Body of pancreas (tissue), 4 donors: ENCODE measurements around the gene DUSP12. TPM values are rescaled to one million over a fixed set of nuclear protein-coding genes. Genes with fewer than 3 reads are reported as not detected.

Experiments
- ATAC-seq: fragments of 150-250 bp; one replicate; pipeline ENCODE4 v1.9.1; 2016
- DNase-seq, 4 donors: peaks; one replicate each; pipeline ENCODE4 v3.0.0-alpha.2; 2019
- H3K27ac ChIP-seq, 4 donors: fragments of 200-600 bp; sonication (generic); 1 replicate in 3 of 4; 2 replicates in 1 of 4; pipeline versions ENCODE4 v1.5.1 to v1.6.1; 2016 to 2019; ENCODE audit warnings: mild to moderate bottlenecking in 1 of 4, mixed read lengths in 1 of 4, moderate library complexity in 1 of 4
- H3K27me3 ChIP-seq, 2 donors: fragments of 200-600 bp; sonication (generic); one replicate each; pipeline ENCODE4 v1.6.0; 2016; ENCODE audit warnings: mild to moderate bottlenecking in 1 of 2
- H3K36me3 ChIP-seq, 2 donors: fragments of 200-600 bp; sonication (generic); replicated peaks in 1 of 2; 2 replicates each; pipeline ENCODE4 v1.5.1; 2016; ENCODE audit warnings: low read depth in 2 of 2; ENCODE audit not compliant: insufficient read depth in 1 of 2
- H3K4me1 ChIP-seq: fragments of 200-600 bp; sonication (generic); one replicate; pipeline ENCODE4 v1.6.0; 2016
- H3K4me3 ChIP-seq, 2 donors: fragments of 200-600 bp; sonication (generic); 1 replicate in 1 of 2; 2 replicates in 1 of 2; pipeline ENCODE4 v1.5.1; 2016 to 2019
- H3K9me3 ChIP-seq, 3 donors: fragments of 200-600 bp; sonication (generic); 1 replicate in 2 of 3; 2 replicates in 1 of 3; pipeline ENCODE4 v1.5.1; 2016
- CTCF ChIP-seq, 7 experiments: fragments of 450-650 bp in 4 of 7; fragments of 200-600 bp in 3 of 7; sonication (generic) in 3 of 7; IDR thresholded peaks; one replicate each; pipeline ENCODE4 v1.5.1; 2016 to 2019; ENCODE audit warnings: antibody characterized with exemption in 7 of 7
- POLR2A ChIP-seq, 3 donors: fragments of 450-650 bp; IDR thresholded peaks; one replicate each; pipeline ENCODE4 v1.6.1; 2016; ENCODE audit warnings: antibody characterized with exemption in 3 of 3, mild to moderate bottlenecking in 2 of 3
- WGBS, 2 donors: methylation state at CpG; one replicate each; pipeline ENCODE4 v1.1.5; 2017; 5-methylcytosine and 5-hydroxymethylcytosine counted together
- intact Hi-C: fragments of 100-400 bp; cut with DNase I; formaldehyde crosslinking; loops from one replicate; pipeline ENCODE4 v1.15.1; 2023
- total RNA-seq, 2 donors: library from RNA; depleted of rRNA; stranded (reverse); fragments of >200 nt; gene quantifications; one replicate each; pipeline ENCODE4 v1.1.0, GENCODE V29; 2016

Gene DUSP12
- total RNA-seq, 2 donors from 2014 or later = 8.2 to 23.3 TPM

GRCh38 chr1:161778522-161778921, 28.9 kb downstream of the DUSP12 start:
- no peak overlapping the region for H3K4me3 ChIP-seq
- WGBS, 2 donors = 85 to 91% methylated on average over 1 of the region's 1 CpG
- H3K9me3 ChIP-seq = no peaks in the 10 kb centered on the region
- H3K27ac ChIP-seq = no peak overlapping the region
- ATAC-seq = no peak
- H3K4me1 ChIP-seq = peaks cover 8% of the 10 kb centered on the region
- no peaks in the 10 kb centered on the region for H3K27me3 ChIP-seq
- intact Hi-C loops = no loop called here
- no peak for DNase-seq
- H3K36me3 ChIP-seq = peaks cover 0 to 3% of the 10 kb centered on the region in 2 donors
- TF ChIP-seq POLR2A (IDR thresholded peaks at IDR 0.05) = no peak
- TF ChIP-seq CTCF (IDR thresholded peaks at IDR 0.05) = no peak

DNA sequence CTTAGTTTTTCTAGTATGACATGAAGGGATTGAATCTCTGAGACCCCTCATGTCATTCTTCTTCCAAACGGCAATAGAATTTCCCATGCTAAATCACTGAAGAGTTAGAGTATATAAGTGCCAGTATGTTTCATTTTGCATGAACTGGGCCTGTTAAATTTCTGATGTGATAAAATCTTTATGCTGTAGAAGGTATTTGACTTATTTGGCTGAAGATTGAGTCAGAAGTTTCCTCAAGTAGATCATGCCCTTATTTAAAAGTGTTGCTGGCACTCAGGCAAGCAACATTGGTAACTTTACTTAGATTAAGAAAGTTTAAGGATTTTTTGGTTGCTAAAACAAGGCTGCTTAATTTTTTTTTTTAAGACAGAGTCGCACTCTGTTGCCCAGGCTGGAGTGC, 29.8 kb downstream of the DUSP12 start:
- Histone ChIP-seq H3K4me1 (peaks cover 8% of the 10 kb centered on the region), H3K9me3 (no peaks in the 10 kb centered on the region), H3K36me3 (peaks cover 0 to 6% of the 10 kb centered on the region in 2 donors), H3K4me3 (no peak overlapping the region), H3K27ac (no peak overlapping the region), H3K27me3 (no peaks in the 10 kb centered on the region)
- intact Hi-C loops = no loop called here
- TF ChIP-seq POLR2A (IDR thresholded peaks at IDR 0.05) = no peak
- TF ChIP-seq CTCF (IDR thresholded peaks at IDR 0.05) = no peak
- 81 to 82% methylated on average over 2 of the region's 2 CpGs for WGBS, 2 donors
- DNase-seq = no peak
- ATAC-seq = no peak

GRCh38 chr1:161781995-161782394, 32.4 kb downstream of the DUSP12 start:
- Histone ChIP-seq H3K36me3 (peaks cover 0 to 14% of the 10 kb centered on the region in 2 donors), H3K27ac (no peak overlapping the region), H3K9me3 (no peaks in the 10 kb centered on the region), H3K4me1 (no peaks in the 10 kb centered on the region), H3K4me3 (no peak overlapping the region), H3K27me3 (no peaks in the 10 kb centered on the region)
- TF ChIP-seq POLR2A (IDR thresholded peaks at IDR 0.05) (no peak), CTCF (IDR thresholded peaks at IDR 0.05) (no peak)
- DNase-seq (no peak), ATAC-seq (no peak)
- intact Hi-C loops = no loop called here

DNA sequence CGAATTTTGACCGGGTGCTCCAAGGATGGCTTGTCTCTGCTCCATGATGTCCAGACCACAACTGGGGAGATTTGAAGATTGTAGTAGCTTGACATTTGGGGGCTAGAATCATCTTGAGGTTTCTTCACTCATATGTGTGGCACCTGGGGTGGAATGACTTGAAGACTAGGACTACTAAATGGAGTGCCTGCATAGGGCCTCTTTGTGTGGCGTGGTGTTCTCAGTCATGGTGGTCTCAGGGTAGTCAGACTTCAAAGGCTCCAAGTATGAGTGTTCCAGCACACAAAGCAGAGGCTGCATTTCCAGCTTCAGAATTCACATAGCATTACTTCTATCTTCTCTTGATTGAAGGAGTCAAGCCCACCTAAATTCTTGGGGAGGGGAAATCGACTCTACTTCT, 33.3 kb downstream of the DUSP12 start:
- TF ChIP-seq POLR2A (IDR thresholded peaks at IDR 0.05) = no peak
- no peak for TF ChIP-seq CTCF (IDR thresholded peaks at IDR 0.05)
- intact Hi-C loops = no loop called here

GRCh38 chr1:161784968-161785367, 35.4 kb downstream of the DUSP12 start:
- intact Hi-C loops = no loop called here
- DNase-seq = no peak
- H3K36me3 ChIP-seq = peaks cover 0 to 22% of the 10 kb centered on the region in 2 donors

More for the DNA sequence above, 33.3 kb downstream of the DUSP12 start:
- H3K36me3 ChIP-seq = peaks cover 0 to 21% of the 10 kb centered on the region in 2 donors
- H3K27ac ChIP-seq = no peak overlapping the region
- ATAC-seq = no peak
- no peak for DNase-seq
- no peaks in the 10 kb centered on the region for H3K27me3 ChIP-seq
- no peaks in the 10 kb centered on the region for H3K9me3 ChIP-seq
- H3K4me3 ChIP-seq = no peak overlapping the region
- 95% methylated on average over 4 of the region's 4 CpGs for WGBS, 2 donors
- no peaks in the 10 kb centered on the region for H3K4me1 ChIP-seq

More at GRCh38 chr1:161784968-161785367, 35.4 kb downstream of the DUSP12 start:
- Histone ChIP-seq H3K27ac (no peak overlapping the region), H3K9me3 (no peaks in the 10 kb centered on the region), H3K27me3 (no peaks in the 10 kb centered on the region), H3K4me3 (no peak overlapping the region), H3K4me1 (no peaks in the 10 kb centered on the region)
- TF ChIP-seq CTCF (IDR thresholded peaks at IDR 0.05) (no peak), POLR2A (IDR thresholded peaks at IDR 0.05) (no peak)
- 96 to 100% methylated on average over 1 of the region's 1 CpG for WGBS, 2 donors
- no peak for ATAC-seq
